A673 (cell line): ENCODE data around the gene COQ8A. TPM values are rescaled to one million over a fixed set of nuclear protein-coding genes. Genes with fewer than 3 reads are reported as not detected.

ENCODE experiments used
- BruUV-seq: library from RNA; stranded (reverse); fragments of 400-500 nt; replicated peaks from 2 replicates; lab custom pipeline; 2021; lab: Mats Ljungman, UMichigan
- CTCF ChIA-PET: fragments of 300-600 bp; sonication (Branson Sonifier 250); formaldehyde crosslinking; loops from one replicate; lab custom pipeline; 2022; ENCODE audit warnings: antibody characterized with exemption; lab: Charles Lee
- POLR2A ChIA-PET: fragments of 300-600 bp; sonication (Branson Sonifier 250); formaldehyde crosslinking; loops from one replicate; lab custom pipeline; 2022; ENCODE audit warnings: antibody characterized with exemption; ENCODE audit not compliant: low non-redundant PET; lab: Charles Lee
- DNase-seq: peaks from one replicate; pipeline ENCODE4 v3.0.0-alpha.2; 2015; ENCODE audit warnings: low spot score
- H3K27ac ChIP-seq: fragments of 200-600 bp; sonication (generic); 2 replicates; pipeline ENCODE4 v1.5.1; 2016; ENCODE audit warnings: mixed run types, low read depth, mild to moderate bottlenecking, mixed read lengths, antibody characterized with exemption, low read length; ENCODE audit not compliant: poor library complexity, severe bottlenecking
- H3K27me3 ChIP-seq: fragments of 200-600 bp; sonication (generic); replicated peaks from 2 replicates; pipeline ENCODE4 v1.6.1; 2017; ENCODE audit warnings: mixed run types, low read depth, mild to moderate bottlenecking, mixed read lengths, antibody characterized with exemption, low read length; ENCODE audit not compliant: insufficient read depth, poor library complexity
- H3K36me3 ChIP-seq: fragments of 200-600 bp; sonication (generic); 2 replicates; pipeline ENCODE4 v1.6.1; 2016; ENCODE audit warnings: mixed run types, mild to moderate bottlenecking, mixed read lengths, antibody characterized with exemption, low read length; ENCODE audit not compliant: insufficient read depth, poor library complexity, severe bottlenecking
- H3K4me1 ChIP-seq: fragments of 200-600 bp; sonication (generic); 2 replicates; pipeline ENCODE4 v1.6.1; 2017; ENCODE audit warnings: mixed run types, mild to moderate bottlenecking, mixed read lengths, antibody characterized with exemption, low read length; ENCODE audit not compliant: insufficient read depth, poor library complexity, severe bottlenecking
- H3K4me3 ChIP-seq: fragments of 200-600 bp; sonication (generic); 2 replicates; pipeline ENCODE4 v1.5.1; 2016; ENCODE audit warnings: low read depth, mixed run types, mild to moderate bottlenecking, mixed read lengths, low read length; ENCODE audit not compliant: poor library complexity, severe bottlenecking
- H3K9me3 ChIP-seq: fragments of 200-600 bp; sonication (generic); 2 replicates; pipeline ENCODE4 v1.6.1; 2016; ENCODE audit warnings: mixed run types, low read depth, mild to moderate bottlenecking, mixed read lengths, antibody characterized with exemption, low read length; ENCODE audit not compliant: poor library complexity, severe bottlenecking
- EZH2 ChIP-seq: fragments of 200-600 bp; sonication (generic); IDR thresholded peaks from 2 replicates; pipeline ENCODE4 v1.6.1; 2017; ENCODE audit warnings: borderline replicate concordance, low read depth, mild to moderate bottlenecking, mixed read lengths, antibody characterized with exemption, low read length; ENCODE audit not compliant: poor library complexity, severe bottlenecking
- intact Hi-C: fragments of 100-400 bp; cut with micrococcal nuclease; formaldehyde crosslinking; loops from one replicate; pipeline ENCODE4 v1.10.0; 2022; ENCODE audit not compliant: unreplicated experiment
- total RNA-seq: library from RNA; stranded (reverse); gene quantifications from 2 replicates; pipeline ENCODE4 v1.2.3, GENCODE V29; 2021
- TF ChIP-seq, protein P1 (sequence below): fragments of 300-800, 200-600 bp; sonication (generic); conservative IDR thresholded peaks from 2 replicates; pipeline ENCODE4 v1.5.1; 2017; ENCODE audit warnings: low read depth, mild to moderate bottlenecking, antibody characterized with exemption, low read length, moderate library complexity, mixed read lengths

COQ8A gene
- total RNA-seq, 1 experiment from 2014 or later: 7.7 TPM

DNA sequence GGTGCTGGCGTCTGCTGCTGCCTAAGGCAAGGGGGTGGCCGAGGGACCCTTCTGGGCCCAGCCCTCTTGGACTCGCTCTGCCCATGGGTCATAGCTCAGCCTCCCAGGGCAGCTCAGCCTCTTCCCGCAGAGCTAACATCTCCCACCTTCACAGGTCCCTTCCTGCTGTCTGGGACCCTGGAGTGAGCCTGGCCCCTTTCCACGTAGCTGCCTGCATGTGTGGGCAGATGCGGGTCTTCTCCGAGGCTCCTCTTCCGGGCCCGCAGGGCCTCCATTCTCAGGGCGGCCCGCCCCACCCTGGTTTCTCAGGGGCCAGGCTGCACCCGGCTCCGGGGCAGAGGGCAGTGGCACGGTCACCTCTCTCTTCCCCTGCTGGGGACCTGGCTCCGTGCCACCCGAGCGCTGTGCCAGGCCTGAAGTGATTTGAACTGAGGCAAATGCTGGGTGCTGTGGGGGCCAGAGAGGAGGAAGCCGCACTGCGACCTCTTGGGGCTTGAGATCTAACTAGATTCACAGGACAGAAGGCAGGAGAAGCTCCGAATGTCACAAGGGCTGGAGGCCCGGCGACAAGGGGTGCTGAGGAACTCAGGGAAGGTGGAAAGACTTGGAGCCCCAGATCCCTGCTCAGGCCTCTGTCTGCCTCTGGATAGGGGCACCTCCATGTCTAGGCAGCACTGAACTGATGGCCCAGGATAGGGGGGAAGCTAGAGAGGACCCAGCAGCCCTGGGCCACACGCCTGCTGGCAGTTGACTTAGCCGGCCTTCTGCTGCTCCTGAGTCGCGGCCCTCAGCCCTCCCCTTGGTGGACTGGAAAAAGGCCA, 40.7 kb downstream of the COQ8A start:
- ChIA-PET CTCF (no interaction called here), POLR2A (no interaction called here)
- TF ChIP-seq EZH2: no peak
- TF ChIP-seq, protein P1, sequence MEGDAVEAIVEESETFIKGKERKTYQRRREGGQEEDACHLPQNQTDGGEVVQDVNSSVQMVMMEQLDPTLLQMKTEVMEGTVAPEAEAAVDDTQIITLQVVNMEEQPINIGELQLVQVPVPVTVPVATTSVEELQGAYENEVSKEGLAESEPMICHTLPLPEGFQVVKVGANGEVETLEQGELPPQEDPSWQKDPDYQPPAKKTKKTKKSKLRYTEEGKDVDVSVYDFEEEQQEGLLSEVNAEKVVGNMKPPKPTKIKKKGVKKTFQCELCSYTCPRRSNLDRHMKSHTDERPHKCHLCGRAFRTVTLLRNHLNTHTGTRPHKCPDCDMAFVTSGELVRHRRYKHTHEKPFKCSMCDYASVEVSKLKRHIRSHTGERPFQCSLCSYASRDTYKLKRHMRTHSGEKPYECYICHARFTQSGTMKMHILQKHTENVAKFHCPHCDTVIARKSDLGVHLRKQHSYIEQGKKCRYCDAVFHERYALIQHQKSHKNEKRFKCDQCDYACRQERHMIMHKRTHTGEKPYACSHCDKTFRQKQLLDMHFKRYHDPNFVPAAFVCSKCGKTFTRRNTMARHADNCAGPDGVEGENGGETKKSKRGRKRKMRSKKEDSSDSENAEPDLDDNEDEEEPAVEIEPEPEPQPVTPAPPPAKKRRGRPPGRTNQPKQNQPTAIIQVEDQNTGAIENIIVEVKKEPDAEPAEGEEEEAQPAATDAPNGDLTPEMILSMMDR: no peak
- no peak for DNase-seq
- Histone ChIP-seq H3K4me3 (no peak overlapping the region), H3K27ac (no peak overlapping the region), H3K27me3 (no peaks in the 10 kb centered on the region), H3K36me3 (no peaks in the 10 kb centered on the region), H3K4me1 (no peaks in the 10 kb centered on the region), H3K9me3 (no peaks in the 10 kb centered on the region)
- intact Hi-C loops: no loop called here
- BruUV-seq: no TSS peak

- no peak for TF ChIP-seq EZH2
- TF ChIP-seq, protein P1: no peak
- ChIA-PET CTCF (no interaction called here), POLR2A (no interaction called here)
- no TSS peak for BruUV-seq
- DNase-seq: no peak
- H3K27ac ChIP-seq: no peak overlapping the region
- H3K4me1 ChIP-seq: no peaks in the 10 kb centered on the region
- no peaks in the 10 kb centered on the region for H3K9me3 ChIP-seq
- no peaks in the 10 kb centered on the region for H3K36me3 ChIP-seq
- no peaks in the 10 kb centered on the region for H3K27me3 ChIP-seq
- intact Hi-C loops: no loop called here
- H3K4me3 ChIP-seq: no peak overlapping the region
Observed at GRCh38 chr1:226981386-226981817, 41.3 kb downstream of the COQ8A start.

DNA sequence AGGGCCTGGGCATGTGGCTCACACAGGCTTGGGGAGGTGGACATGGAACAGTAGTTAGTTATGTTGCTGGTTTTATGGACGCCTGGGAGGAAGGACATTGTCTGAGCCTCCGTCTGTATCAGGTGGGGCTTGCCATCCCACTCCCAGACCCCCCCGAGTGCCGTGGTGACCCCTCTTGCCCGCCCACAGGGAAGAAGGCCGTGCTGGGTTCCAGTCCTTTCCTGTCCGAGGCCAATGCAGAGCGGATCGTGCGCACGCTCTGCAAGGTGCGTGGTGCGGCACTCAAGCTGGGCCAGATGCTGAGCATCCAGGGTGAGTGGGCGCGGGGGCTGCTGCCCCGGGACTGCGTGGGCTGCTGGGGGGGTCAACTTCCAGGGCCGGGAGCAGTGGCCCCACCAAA, 41.7 kb downstream of the COQ8A start:
- CTCF ChIA-PET: no interaction called here
- Histone ChIP-seq H3K27me3 (no peaks in the 10 kb centered on the region), H3K27ac (no peak overlapping the region), H3K36me3 (no peaks in the 10 kb centered on the region), H3K9me3 (no peaks in the 10 kb centered on the region), H3K4me1 (no peaks in the 10 kb centered on the region), H3K4me3 (no peak overlapping the region)
- intact Hi-C loops: no loop called here
- no peak for DNase-seq
- no TSS peak for BruUV-seq
- TF ChIP-seq EZH2: no peak
- TF ChIP-seq, protein P1: no peak
- POLR2A ChIA-PET: no interaction called here
